SK-N-MC (cell line): ENCODE results near the gene ASTN2.

Source experiments
- EZH2 ChIP-seq: fragments of 200-600 bp; sonication (generic); IDR thresholded peaks from one replicate; pipeline ENCODE4 v1.6.1; 2017; ENCODE audit warnings: antibody characterized with exemption
- FOXP2 ChIP-seq: optimal IDR thresholded peaks from 2 replicates; pipeline ENCODE3; 2011; ENCODE audit warnings: mild to moderate bottlenecking, moderate library complexity; ENCODE audit not compliant: insufficient read depth; ENCODE audit errors: extremely low read length, control extremely low read depth
- POLR2AphosphoS5 ChIP-seq: IDR thresholded peaks from 2 replicates; pipeline ENCODE4 v1.6.1; 2012; ENCODE audit warnings: mild to moderate bottlenecking, low read depth, low read length, borderline replicate concordance

DNA sequence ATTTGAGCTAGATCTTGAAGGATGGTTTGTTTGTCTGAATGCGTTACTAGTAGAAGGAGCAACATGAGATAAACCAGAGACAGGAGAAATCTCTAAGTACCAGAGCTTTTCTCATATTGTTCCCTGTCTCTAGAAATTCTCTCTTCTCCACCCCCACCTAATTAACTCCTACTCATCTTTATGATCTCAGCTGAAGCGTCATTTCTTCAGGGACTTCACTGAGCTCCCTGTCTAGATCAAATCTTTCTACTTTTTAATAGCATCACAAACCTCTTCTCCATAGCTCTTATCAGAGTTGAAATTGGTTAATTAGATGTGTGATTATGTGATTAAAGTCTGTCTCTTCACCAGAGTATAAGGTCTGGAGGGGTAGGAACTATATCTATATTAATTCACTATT, 1035.0 kb downstream of the ASTN2 start:
- TF ChIP-seq POLR2AphosphoS5 (no peak), EZH2 (no peak), FOXP2 (no peak)
